HL-60 (cell line): ENCODE measurements around the gene RNF169.

ENCODE experiments used
- POLR2AphosphoS5 ChIP-seq: IDR thresholded peaks from 2 replicates; pipeline ENCODE4 v1.6.1; 2012; ENCODE audit warnings: low read depth
- SPI1 ChIP-seq: IDR thresholded peaks from 2 replicates; pipeline ENCODE4 v1.6.1; 2012; ENCODE audit warnings: low read depth, mild to moderate bottlenecking, borderline replicate concordance
- TF ChIP-seq, protein P1 (sequence below): IDR thresholded peaks from one replicate; pipeline ENCODE4 v1.5.1; 2011; ENCODE audit warnings: low read length, control low read depth, inconsistent platforms; ENCODE audit not compliant: insufficient read depth
- TF ChIP-seq, protein P2 (sequence below): IDR thresholded peaks from 2 replicates; pipeline ENCODE4 v1.6.1; 2012; ENCODE audit warnings: low read depth; ENCODE audit not compliant: insufficient replicate concordance

DNA sequence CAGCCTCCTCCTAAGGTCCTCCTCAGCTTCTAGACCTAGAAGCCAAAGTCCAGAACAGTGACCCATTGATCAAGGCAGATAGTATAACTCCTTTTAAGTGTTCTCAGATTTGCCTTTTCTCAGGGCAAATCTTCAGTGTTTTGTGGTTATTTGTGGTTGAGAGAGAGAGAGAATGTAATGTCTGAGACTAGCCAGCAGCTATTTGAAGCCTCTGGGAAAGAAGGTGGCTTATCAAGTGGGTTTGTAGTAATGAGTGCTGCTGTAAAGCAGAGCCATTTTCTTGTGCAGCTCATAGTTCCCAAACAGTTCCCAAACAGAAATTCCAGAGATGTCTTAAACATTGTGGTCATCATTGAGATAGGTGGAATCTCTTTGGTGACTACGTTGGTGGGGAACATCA, 89.5 kb downstream of the RNF169 start:
- TF ChIP-seq, protein P1, sequence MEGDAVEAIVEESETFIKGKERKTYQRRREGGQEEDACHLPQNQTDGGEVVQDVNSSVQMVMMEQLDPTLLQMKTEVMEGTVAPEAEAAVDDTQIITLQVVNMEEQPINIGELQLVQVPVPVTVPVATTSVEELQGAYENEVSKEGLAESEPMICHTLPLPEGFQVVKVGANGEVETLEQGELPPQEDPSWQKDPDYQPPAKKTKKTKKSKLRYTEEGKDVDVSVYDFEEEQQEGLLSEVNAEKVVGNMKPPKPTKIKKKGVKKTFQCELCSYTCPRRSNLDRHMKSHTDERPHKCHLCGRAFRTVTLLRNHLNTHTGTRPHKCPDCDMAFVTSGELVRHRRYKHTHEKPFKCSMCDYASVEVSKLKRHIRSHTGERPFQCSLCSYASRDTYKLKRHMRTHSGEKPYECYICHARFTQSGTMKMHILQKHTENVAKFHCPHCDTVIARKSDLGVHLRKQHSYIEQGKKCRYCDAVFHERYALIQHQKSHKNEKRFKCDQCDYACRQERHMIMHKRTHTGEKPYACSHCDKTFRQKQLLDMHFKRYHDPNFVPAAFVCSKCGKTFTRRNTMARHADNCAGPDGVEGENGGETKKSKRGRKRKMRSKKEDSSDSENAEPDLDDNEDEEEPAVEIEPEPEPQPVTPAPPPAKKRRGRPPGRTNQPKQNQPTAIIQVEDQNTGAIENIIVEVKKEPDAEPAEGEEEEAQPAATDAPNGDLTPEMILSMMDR, result no peak
- TF ChIP-seq SPI1 (no peak), POLR2AphosphoS5 (no peak)
- TF ChIP-seq, protein P2, sequence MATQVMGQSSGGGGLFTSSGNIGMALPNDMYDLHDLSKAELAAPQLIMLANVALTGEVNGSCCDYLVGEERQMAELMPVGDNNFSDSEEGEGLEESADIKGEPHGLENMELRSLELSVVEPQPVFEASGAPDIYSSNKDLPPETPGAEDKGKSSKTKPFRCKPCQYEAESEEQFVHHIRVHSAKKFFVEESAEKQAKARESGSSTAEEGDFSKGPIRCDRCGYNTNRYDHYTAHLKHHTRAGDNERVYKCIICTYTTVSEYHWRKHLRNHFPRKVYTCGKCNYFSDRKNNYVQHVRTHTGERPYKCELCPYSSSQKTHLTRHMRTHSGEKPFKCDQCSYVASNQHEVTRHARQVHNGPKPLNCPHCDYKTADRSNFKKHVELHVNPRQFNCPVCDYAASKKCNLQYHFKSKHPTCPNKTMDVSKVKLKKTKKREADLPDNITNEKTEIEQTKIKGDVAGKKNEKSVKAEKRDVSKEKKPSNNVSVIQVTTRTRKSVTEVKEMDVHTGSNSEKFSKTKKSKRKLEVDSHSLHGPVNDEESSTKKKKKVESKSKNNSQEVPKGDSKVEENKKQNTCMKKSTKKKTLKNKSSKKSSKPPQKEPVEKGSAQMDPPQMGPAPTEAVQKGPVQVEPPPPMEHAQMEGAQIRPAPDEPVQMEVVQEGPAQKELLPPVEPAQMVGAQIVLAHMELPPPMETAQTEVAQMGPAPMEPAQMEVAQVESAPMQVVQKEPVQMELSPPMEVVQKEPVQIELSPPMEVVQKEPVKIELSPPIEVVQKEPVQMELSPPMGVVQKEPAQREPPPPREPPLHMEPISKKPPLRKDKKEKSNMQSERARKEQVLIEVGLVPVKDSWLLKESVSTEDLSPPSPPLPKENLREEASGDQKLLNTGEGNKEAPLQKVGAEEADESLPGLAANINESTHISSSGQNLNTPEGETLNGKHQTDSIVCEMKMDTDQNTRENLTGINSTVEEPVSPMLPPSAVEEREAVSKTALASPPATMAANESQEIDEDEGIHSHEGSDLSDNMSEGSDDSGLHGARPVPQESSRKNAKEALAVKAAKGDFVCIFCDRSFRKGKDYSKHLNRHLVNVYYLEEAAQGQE, result no peak
